Uterus (tissue), 2 donors: ENCODE data around the gene ESPNL.

Experiments
- POLR2A ChIP-seq, 2 donors: fragments of 450-650 bp; IDR thresholded peaks; one replicate each; pipeline ENCODE4 v1.6.1; 2016; ENCODE audit warnings: antibody characterized with exemption in 2 of 2, mild to moderate bottlenecking in 1 of 2, moderate library complexity in 1 of 2
- TF ChIP-seq, protein P1 (sequence below), 4 experiments: fragments of 200-600 bp in 2 of 4; fragments of 450-650 bp in 2 of 4; sonication (generic) in 2 of 4; IDR thresholded peaks; one replicate each; pipeline ENCODE4 v1.5.1; 2016 to 2019; ENCODE audit warnings: antibody characterized with exemption in 4 of 4, mild to moderate bottlenecking in 2 of 4, moderate library complexity in 1 of 4

DNA sequence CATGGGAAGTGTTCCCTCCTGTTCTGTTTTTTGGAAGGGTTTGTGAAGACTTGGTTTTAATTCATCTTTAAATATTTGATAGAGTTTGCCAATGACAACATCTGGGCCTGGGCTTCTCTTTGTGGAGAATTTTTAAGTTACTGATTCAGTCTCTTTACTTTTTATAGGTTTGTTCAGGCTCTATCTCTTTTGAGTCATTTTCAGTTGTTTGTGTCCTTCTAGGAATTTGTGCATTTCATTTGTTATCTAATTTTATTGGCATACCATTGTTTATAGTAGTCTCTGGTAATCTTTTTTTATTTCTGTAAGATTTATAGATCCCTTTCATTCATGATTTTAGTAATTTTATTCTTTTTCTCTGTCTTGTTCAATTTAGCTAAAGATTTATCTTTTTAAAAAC, 24.7 kb upstream of the ESPNL start:
- TF ChIP-seq, protein P1, sequence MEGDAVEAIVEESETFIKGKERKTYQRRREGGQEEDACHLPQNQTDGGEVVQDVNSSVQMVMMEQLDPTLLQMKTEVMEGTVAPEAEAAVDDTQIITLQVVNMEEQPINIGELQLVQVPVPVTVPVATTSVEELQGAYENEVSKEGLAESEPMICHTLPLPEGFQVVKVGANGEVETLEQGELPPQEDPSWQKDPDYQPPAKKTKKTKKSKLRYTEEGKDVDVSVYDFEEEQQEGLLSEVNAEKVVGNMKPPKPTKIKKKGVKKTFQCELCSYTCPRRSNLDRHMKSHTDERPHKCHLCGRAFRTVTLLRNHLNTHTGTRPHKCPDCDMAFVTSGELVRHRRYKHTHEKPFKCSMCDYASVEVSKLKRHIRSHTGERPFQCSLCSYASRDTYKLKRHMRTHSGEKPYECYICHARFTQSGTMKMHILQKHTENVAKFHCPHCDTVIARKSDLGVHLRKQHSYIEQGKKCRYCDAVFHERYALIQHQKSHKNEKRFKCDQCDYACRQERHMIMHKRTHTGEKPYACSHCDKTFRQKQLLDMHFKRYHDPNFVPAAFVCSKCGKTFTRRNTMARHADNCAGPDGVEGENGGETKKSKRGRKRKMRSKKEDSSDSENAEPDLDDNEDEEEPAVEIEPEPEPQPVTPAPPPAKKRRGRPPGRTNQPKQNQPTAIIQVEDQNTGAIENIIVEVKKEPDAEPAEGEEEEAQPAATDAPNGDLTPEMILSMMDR (IDR thresholded peaks at IDR 0.05) = no peak
- TF ChIP-seq POLR2A (IDR thresholded peaks at IDR 0.05) = no peak
